ENCODE results near the gene MALSU1. TPM values are rescaled to one million over a fixed set of nuclear protein-coding genes. Genes with fewer than 3 reads are reported as not detected.

MALSU1 gene
- total RNA-seq, 1 donor from 2014 or later = 92.8 TPM

DNA sequence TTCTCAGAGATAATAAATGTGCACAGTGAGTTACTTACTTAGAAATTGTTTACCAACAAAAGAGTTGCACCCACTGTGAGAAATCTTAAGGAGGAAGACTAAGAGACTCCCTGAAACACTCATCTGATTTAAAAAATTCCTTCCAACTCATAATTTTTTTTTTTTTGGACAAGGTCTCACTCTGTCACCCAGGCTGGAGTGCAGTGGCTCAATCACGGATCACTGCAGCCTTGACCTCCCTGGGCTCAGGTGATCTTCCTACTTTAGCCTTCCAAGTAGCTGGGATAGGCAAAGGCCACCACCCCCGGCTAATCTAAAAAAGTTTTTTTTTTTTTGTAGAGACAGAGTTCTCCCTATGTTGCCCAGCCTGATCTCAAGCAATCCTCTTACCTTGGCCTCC lies 36.0 kb downstream of the MALSU1 start:
- Mint-ChIP-seq H3K9me3 (no peaks in the 10 kb centered on the region), H3K4me1 (no peaks in the 10 kb centered on the region), H3K4me3 (no peak overlapping the region), H3K27ac (no peak overlapping the region), H3K36me3 (ENCODE audit: low read depth) (no peaks in the 10 kb centered on the region), H3K27me3 (peaks cover 23% of the 10 kb centered on the region)
- intact Hi-C loops (cut with micrococcal nuclease) = no loop called here
- peak; percentile 20 for DNase-seq

DNA sequence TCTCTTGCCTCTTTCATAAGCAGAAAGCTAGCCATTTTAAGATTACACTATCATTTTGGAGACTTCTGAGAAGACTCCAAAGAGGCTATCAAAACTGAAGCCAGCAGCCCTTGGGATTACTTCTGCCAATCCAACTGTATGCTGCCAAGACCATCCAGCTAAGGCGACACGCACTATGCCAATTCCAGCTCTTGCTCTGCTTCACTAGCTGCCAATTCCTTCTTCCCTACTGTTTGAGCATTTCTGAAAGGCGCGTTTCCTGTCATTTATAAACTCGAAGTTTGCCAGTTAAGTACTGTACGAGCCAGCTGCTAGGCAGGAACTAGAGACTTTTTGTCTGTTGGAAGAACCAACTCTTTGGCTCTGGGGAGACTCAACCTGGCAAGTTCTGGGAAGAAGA lies 36.5 kb downstream of the MALSU1 start:
- Mint-ChIP-seq H3K9me3 (no peaks in the 10 kb centered on the region), H3K27ac (no peak overlapping the region), H3K4me3 (no peak overlapping the region), H3K36me3 (ENCODE audit: low read depth) (no peaks in the 10 kb centered on the region), H3K27me3 (peaks cover 23% of the 10 kb centered on the region), H3K4me1 (no peaks in the 10 kb centered on the region)
- intact Hi-C loops (cut with micrococcal nuclease) = no loop called here
- peak; percentile 43 for DNase-seq

DNA sequence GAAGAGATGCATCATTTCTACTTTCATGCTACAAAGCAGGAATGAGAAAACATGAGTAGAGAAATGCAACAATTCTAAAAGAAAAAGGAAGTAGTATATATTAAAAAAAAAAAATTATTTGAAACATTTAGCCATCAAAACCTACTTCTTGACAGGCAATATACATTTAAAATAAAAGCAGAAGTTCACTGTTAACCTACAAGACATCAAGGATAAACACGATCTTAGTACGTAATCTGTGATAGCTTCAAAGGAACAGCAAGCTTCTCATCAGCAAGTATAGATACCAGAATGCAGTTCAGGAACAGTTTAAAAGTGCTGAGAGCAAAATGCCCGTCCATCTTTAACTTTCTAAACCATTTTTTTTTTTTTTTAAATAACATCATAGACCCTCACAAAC lies 36.9 kb downstream of the MALSU1 start:
- H3K4me3 Mint-ChIP-seq = no peak overlapping the region
- no peak for DNase-seq
- no peaks in the 10 kb centered on the region for H3K36me3 Mint-ChIP-seq (ENCODE audit: low read depth)
- intact Hi-C loops (cut with micrococcal nuclease) = no loop called here
- H3K27me3 Mint-ChIP-seq = peaks cover 23% of the 10 kb centered on the region
- H3K4me1 Mint-ChIP-seq = no peaks in the 10 kb centered on the region
- no peak overlapping the region for H3K27ac Mint-ChIP-seq
- H3K9me3 Mint-ChIP-seq = no peaks in the 10 kb centered on the region

DNA sequence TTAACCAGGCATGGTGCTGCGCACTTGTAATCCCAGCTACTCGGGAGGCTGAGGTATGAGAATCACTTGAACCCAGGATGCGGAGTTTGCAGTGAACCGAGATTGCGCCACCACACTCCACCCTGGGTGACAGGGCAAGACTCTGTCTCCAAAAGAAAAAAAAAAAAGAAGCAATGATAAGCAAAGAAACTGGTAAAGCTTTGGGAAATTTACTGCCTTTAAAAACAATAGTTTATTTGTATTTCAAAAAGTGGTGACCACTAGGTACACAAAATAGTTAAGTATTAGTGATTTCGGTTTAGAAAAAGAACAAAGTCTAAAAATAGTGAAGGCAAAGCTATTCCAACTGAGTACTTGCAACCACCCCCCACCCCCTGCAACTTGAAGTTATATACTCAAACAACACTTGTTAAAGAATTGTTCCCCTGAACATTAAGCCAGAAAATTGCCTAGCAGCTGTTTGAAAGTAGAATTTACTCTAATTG lies 37.7 kb downstream of the MALSU1 start:
- H3K9me3 Mint-ChIP-seq = no peaks in the 10 kb centered on the region
- H3K36me3 Mint-ChIP-seq (ENCODE audit: low read depth) = no peaks in the 10 kb centered on the region
- intact Hi-C loops (cut with micrococcal nuclease) = no loop called here
- DNase-seq = peak; percentile 29
- peaks cover 25% of the 10 kb centered on the region for H3K27me3 Mint-ChIP-seq
- H3K27ac Mint-ChIP-seq = no peak overlapping the region
- no peaks in the 10 kb centered on the region for H3K4me1 Mint-ChIP-seq
- H3K4me3 Mint-ChIP-seq = no peak overlapping the region

DNA sequence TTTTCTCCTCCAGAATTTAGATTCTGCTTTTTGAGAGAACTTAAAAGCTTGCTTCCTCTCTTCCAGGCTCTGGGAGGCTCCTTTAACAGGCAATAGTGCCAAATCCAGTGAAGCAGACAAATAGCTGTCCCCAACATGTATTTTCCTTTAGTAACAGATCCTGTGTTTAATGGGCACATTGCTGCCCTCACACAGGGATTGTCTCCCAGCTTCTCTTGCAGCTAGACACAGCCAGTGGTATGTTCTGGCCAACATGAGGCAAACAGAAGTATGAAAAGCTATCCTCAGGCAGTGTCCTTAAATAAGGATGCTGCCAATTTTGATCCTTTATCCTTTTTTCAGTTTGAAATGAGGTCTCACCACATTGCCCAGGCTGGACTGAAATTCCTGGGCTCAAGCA lies 38.2 kb downstream of the MALSU1 start:
- no peak overlapping the region for H3K27ac Mint-ChIP-seq
- H3K36me3 Mint-ChIP-seq (ENCODE audit: low read depth) = no peaks in the 10 kb centered on the region
- intact Hi-C loops (cut with micrococcal nuclease) = no loop called here
- peak; percentile 44 for DNase-seq
- peaks cover 26% of the 10 kb centered on the region for H3K27me3 Mint-ChIP-seq
- H3K4me1 Mint-ChIP-seq = no peaks in the 10 kb centered on the region
- no peaks in the 10 kb centered on the region for H3K9me3 Mint-ChIP-seq
- H3K4me3 Mint-ChIP-seq = no peak overlapping the region

DNA sequence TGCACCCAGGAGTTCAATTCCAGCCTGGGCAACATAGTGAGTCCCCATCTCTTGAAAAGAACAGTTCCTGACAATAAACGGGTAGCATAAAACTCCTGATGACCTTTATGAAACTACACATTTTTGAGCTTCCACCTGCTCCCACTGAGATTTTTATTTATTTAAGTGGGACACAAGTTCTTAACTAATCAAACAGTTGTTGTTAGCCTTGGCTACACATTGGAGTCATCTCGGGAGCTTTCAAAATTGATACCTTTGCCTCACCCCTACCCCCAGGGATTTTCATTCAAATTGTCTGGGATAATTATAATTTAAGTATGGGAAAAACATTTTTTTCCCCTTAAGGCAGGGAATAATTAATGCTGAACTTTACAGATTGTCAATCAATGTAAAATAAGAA lies 39.3 kb downstream of the MALSU1 start:
- H3K9me3 Mint-ChIP-seq = no peaks in the 10 kb centered on the region
- no peaks in the 10 kb centered on the region for H3K36me3 Mint-ChIP-seq (ENCODE audit: low read depth)
- H3K4me3 Mint-ChIP-seq = no peak overlapping the region
- peaks cover 25% of the 10 kb centered on the region for H3K27me3 Mint-ChIP-seq
- H3K4me1 Mint-ChIP-seq = no peaks in the 10 kb centered on the region
- no peak for DNase-seq
- intact Hi-C loops (cut with micrococcal nuclease) = no loop called here
- no peak overlapping the region for H3K27ac Mint-ChIP-seq

DNA sequence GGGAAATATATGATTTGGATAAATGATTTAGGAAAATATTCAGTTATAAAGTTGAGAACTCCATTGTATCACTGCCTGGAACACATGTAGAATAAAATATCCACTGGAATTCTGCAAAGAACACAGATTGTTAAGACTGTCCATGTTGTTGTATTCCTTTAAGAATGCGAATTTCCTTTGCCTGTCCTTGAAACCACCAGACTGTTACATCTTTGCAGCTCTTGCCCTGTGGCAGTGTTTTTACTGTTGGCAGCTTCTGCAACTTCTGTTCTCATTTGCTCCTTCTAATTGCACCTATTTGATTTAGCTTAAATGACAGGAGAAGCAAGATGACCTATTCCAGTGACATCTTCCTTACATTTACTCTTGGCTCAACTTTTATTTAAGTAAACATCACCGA lies 39.7 kb downstream of the MALSU1 start:
- Mint-ChIP-seq H3K27me3 (peaks cover 27% of the 10 kb centered on the region), H3K36me3 (ENCODE audit: low read depth) (no peaks in the 10 kb centered on the region), H3K4me3 (no peak overlapping the region), H3K27ac (no peak overlapping the region), H3K9me3 (no peaks in the 10 kb centered on the region), H3K4me1 (no peaks in the 10 kb centered on the region)
- peak; percentile 20 for DNase-seq
- intact Hi-C loops (cut with micrococcal nuclease) = no loop called here

DNA sequence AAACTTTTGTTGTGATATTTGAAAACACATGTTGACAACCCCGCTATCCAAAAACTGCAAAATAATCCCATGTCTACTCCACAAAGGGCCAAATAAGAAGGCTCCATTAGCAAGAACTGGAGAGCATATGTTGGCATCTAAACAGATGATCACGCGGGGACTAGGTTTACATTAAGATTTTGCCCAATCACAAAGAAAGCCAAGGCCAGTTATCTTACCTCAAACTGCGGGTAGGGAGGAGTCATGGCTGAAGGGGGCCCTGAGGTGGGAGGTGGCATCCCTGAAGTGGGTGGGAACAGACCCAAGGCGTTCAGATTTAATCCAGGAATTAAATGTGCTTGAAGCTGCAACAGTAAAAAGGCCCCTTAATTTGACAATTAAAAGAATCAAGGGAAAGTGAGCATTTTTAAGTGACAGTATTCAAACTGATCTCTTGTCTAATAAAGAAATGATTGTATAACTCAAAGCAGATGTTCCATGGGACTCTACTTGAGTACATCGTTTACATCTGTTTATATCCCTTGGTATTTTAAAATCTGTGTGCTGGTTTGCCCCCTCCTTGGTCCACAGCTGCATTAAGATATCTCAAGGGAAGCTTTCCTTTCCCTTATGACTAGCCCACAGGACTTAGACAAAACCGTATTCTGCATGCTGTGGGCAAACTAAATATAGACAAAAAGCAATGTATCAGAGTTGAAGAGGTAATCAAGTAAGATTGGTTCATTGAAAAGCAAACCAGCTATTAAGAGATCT lies 42.9 kb downstream of the MALSU1 start:
- peaks cover 26% of the 10 kb centered on the region for H3K27me3 Mint-ChIP-seq
- H3K4me3 Mint-ChIP-seq = no peak overlapping the region
- peak; percentile 29 for DNase-seq
- H3K27ac Mint-ChIP-seq = no peak overlapping the region
- H3K9me3 Mint-ChIP-seq = no peaks in the 10 kb centered on the region
- intact Hi-C loops (cut with micrococcal nuclease) = no loop called here
- peaks cover 2% of the 10 kb centered on the region for H3K36me3 Mint-ChIP-seq (ENCODE audit: low read depth)
- H3K4me1 Mint-ChIP-seq = peaks cover 18% of the 10 kb centered on the region

DNA sequence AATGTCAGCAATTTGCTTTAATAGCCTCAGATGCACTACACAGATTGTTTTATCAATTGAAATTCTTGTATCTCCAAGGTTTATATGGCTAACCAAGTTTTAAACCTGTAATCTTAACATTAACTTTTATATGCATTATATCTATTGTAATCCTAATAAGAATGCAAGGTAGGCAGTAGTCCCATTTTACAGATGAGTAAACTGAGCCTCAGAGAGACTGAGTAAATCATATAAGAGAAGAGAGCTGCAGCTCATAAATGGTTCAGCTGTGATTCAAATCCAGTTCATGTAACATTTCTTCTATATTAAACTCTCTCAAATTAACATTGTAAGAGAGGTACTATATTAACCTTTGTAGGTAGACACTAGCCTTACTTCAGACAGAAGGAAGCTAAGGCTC lies 44.0 kb downstream of the MALSU1 start:
- Mint-ChIP-seq H3K27me3 (peaks cover 21% of the 10 kb centered on the region), H3K4me3 (no peak overlapping the region), H3K27ac (no peak overlapping the region), H3K36me3 (ENCODE audit: low read depth) (peaks cover 2% of the 10 kb centered on the region), H3K4me1 (peaks cover 26% of the 10 kb centered on the region), H3K9me3 (no peaks in the 10 kb centered on the region)
- intact Hi-C loops (cut with micrococcal nuclease) = no loop called here
- DNase-seq = no peak

DNA sequence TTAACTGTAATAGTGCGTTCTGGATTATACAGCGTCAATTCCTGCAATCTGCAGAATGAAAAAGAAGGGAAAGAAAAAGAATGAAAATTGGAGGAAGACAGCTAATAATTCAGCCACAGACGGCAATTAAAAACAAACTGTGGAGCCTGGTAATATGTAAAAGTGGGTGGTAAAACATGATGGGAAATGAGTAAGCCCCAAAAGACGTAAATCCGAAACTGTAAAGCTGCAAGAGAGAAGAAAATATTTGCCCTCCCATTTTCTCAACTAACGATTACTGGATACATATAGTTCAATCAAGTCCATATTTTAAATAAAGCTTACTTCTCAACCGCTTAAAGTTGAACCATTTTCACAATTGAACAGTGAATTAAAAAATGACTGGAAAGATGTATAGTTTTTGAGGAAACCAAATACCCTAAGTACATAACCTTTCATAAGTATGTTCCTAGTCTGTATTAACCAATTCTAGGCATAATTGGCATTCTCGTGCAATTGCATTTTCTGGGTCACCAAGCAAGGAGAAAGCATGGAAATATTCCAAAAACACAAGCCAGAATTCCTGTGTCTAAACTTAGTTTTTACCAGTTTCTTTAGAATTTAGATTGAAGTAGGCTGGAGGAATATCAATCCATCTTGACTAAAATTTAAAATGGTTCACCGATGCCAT lies 44.8 kb downstream of the MALSU1 start:
- intact Hi-C loops (cut with micrococcal nuclease) = no loop called here
- Mint-ChIP-seq H3K36me3 (ENCODE audit: low read depth) (peaks cover 2% of the 10 kb centered on the region), H3K27ac (no peak overlapping the region), H3K4me1 (peaks cover 26% of the 10 kb centered on the region), H3K9me3 (no peaks in the 10 kb centered on the region), H3K4me3 (no peak overlapping the region), H3K27me3 (peaks cover 22% of the 10 kb centered on the region)
- no peak for DNase-seq

DNA sequence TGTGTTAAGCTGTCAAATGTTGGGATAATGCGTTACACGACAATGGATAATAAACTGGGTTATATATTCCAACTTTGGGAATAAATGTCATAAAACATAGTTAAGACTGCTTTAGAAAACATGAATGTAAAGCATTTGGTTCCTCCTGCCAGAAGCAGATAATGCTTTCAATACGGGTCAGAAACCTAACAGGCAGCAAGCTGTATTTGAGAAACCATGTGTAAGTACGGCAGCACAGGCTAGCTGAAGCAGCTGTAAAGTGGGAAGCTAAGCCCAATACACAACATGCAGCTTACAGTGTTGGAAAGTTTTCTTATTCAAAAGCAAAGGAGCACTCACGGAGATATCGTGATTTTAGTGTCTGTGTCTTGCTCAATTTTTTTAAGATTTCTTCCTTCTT lies 46.5 kb downstream of the MALSU1 start:
- H3K27me3 Mint-ChIP-seq = peaks cover 21% of the 10 kb centered on the region
- H3K9me3 Mint-ChIP-seq = no peaks in the 10 kb centered on the region
- H3K27ac Mint-ChIP-seq = peak overlapping the region; percentile 76
- intact Hi-C loops (cut with micrococcal nuclease) = no loop called here
- peaks cover 2% of the 10 kb centered on the region for H3K36me3 Mint-ChIP-seq (ENCODE audit: low read depth)
- H3K4me1 Mint-ChIP-seq = peaks cover 26% of the 10 kb centered on the region
- peak overlapping the region; percentile 80 for H3K4me3 Mint-ChIP-seq
- DNase-seq = peak; percentile 51

DNA sequence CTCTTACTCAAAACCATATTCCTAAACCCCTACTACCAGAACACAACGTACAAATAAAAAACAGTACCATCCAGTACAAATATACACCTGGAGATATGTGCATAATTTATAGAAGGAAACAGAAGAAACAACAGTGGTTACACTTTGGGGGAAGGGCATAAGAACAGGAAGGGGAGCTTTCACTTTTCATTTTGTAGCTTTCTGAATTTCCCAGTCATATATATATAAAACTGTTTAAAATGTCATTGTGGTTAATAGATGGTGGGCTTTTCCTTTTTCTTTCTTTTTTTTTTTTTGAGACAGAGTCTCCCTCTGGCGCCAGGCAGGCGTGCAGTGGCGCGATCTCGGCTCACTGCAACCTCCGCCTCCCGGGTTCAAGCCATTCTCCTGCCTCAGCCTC lies 47.2 kb downstream of the MALSU1 start:
- peaks cover 26% of the 10 kb centered on the region for H3K4me1 Mint-ChIP-seq
- intact Hi-C loops (cut with micrococcal nuclease) = loop anchor here (2.0 kb wide), 2 partner anchors 58 to 70 kb away; no protein-coding TSS in a partner anchor
- H3K27ac Mint-ChIP-seq = peak overlapping the region; percentile 76
- no peaks in the 10 kb centered on the region for H3K9me3 Mint-ChIP-seq
- DNase-seq = peak; percentile 65
- peak overlapping the region; percentile 80 for H3K4me3 Mint-ChIP-seq
- peaks cover 2% of the 10 kb centered on the region for H3K36me3 Mint-ChIP-seq (ENCODE audit: low read depth)
- H3K27me3 Mint-ChIP-seq = peaks cover 26% of the 10 kb centered on the region

DNA sequence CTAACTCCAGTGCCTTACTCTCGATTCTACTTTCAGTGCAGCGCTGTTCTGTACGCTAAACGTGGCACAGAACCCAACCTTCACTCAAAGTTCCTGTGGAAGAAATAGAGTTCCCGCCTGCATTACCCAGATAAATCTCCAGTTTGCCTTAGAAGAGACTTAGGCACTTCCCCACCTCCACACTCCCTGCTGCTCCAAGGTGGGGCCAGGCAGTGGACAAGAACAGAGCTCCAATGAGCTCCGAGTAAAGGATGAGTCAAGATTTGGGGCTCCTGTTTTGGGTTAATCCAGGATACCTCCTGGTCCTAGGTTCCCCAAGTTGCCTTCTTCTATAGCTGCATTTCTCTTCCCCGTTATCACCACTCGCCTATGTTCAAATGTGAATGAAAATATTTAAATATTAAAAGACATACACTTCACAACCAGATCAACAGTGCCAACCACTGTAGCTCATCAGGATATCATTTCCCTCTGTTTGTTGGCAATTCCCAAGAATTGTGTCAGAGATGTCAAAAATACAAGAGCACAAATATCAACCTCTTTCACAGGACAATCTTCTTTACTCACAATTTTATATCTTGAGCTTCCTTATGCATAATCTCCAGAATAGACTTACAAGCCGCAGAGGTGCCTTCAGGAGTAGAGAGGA lies 48.0 kb downstream of the MALSU1 start:
- Mint-ChIP-seq H3K4me3 (peak overlapping the region; percentile 56), H3K4me1 (peaks cover 28% of the 10 kb centered on the region), H3K27ac (peak overlapping the region; percentile 64), H3K27me3 (peaks cover 24% of the 10 kb centered on the region), H3K9me3 (no peaks in the 10 kb centered on the region), H3K36me3 (ENCODE audit: low read depth) (peaks cover 2% of the 10 kb centered on the region)
- intact Hi-C loops (cut with micrococcal nuclease) = loop anchor here (1.0 to 2.0 kb wide), 3 partner anchors 9 to 70 kb away; no protein-coding TSS in a partner anchor
- peak; percentile 41 for DNase-seq

DNA sequence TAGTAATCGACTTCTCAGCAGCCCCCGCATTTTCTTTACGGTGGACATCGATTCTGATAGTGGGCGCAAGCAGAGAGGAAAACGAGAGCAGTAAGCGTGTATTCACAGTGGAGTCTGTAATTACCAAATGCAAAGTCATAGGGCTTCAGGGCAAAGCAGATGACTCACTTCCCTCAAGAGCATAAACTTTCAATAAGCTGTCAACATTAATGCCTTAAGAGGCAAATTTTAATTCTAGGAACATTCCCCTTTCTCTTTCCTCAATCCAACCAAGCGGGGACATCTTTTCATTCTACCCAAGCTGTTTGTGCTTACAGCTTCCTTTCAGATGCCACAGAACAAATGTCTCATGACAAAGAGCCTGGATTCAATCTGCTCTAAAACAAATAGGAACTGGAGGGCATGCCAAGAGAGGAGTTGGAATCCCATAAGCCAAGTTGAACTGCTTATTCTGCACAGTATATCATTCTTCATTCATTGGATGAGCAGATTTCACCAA lies 48.6 kb downstream of the MALSU1 start:
- H3K4me1 Mint-ChIP-seq = peaks cover 28% of the 10 kb centered on the region
- H3K4me3 Mint-ChIP-seq = peak overlapping the region; percentile 56
- intact Hi-C loops (cut with micrococcal nuclease) = loop anchor here (1.0 to 2.0 kb wide), 3 partner anchors 9 to 71 kb away; no protein-coding TSS in a partner anchor
- H3K27me3 Mint-ChIP-seq = peaks cover 20% of the 10 kb centered on the region
- H3K9me3 Mint-ChIP-seq = no peaks in the 10 kb centered on the region
- H3K27ac Mint-ChIP-seq = peak overlapping the region; percentile 64
- DNase-seq = peak; percentile 59
- H3K36me3 Mint-ChIP-seq (ENCODE audit: low read depth) = peaks cover 2% of the 10 kb centered on the region
